HG03039 (cell line): ENCODE data around the gene SPTAN1.
"Not testable (repeated sequence)": the region's sequence is repeated elsewhere in the genome, so short reads cannot be mapped to it uniquely, and the experiment has no call there.

Source experiments
- ATAC-seq: cut with Tn5 transposase; IDR thresholded peaks from one replicate; pipeline ENCODE4 v1.9.1; 2021; ENCODE audit warnings: mild to moderate bottlenecking, moderate library complexity; ENCODE audit not compliant: unreplicated experiment

SPTAN1 gene

GRCh38 chr9:128552744-128553440 is 505 bp downstream of the SPTAN1 start:
- ATAC-seq: peak; percentile 31

- ATAC-seq: no peak
Observed at GRCh38 chr9:128553728-128554127, 1.3 kb downstream of the SPTAN1 start.

GRCh38 chr9:128554155-128554862 is 1.9 kb downstream of the SPTAN1 start:
- ATAC-seq: no peak

GRCh38 chr9:128555180-128555721 is 2.9 kb downstream of the SPTAN1 start:
- no peak for ATAC-seq

- no peak for ATAC-seq
Observed at GRCh38 chr9:128556276-128556675, 3.9 kb downstream of the SPTAN1 start.

GRCh38 chr9:128556926-128557634 is 4.7 kb downstream of the SPTAN1 start:
- no peak for ATAC-seq

GRCh38 chr9:128558431-128559310 is 6.3 kb downstream of the SPTAN1 start:
- no peak for ATAC-seq

- ATAC-seq: no peak
Observed at GRCh38 chr9:128565578-128565977, 13.2 kb downstream of the SPTAN1 start.

GRCh38 chr9:128568470-128569078 is 16.2 kb downstream of the SPTAN1 start:
- no peak for ATAC-seq

GRCh38 chr9:128575469-128575868 is 23.1 kb downstream of the SPTAN1 start:
- ATAC-seq: no peak

GRCh38 chr9:128575916-128576315 is 23.5 kb downstream of the SPTAN1 start:
- no peak for ATAC-seq

GRCh38 chr9:128577206-128577605 is 24.8 kb downstream of the SPTAN1 start:
- no peak for ATAC-seq

GRCh38 chr9:128579194-128579593 is 26.8 kb downstream of the SPTAN1 start:
- ATAC-seq: no peak

- ATAC-seq: no peak
Observed at GRCh38 chr9:128580731-128581130, 28.3 kb downstream of the SPTAN1 start.

- ATAC-seq: not testable (repeated sequence)
Observed at GRCh38 chr9:128585155-128585554, 32.8 kb downstream of the SPTAN1 start.

- ATAC-seq: not testable (repeated sequence)
Observed at GRCh38 chr9:128586934-128587333, 34.5 kb downstream of the SPTAN1 start.

GRCh38 chr9:128587453-128587852 is 35.1 kb downstream of the SPTAN1 start:
- ATAC-seq: no peak

- ATAC-seq: no peak
Observed at GRCh38 chr9:128588581-128589233, 36.3 kb downstream of the SPTAN1 start.

GRCh38 chr9:128593039-128593438 is 40.7 kb downstream of the SPTAN1 start:
- no peak for ATAC-seq

GRCh38 chr9:128593856-128594255 is 41.5 kb downstream of the SPTAN1 start:
- ATAC-seq: no peak
